HepG2 (cell line): ENCODE data around the gene CTF1. TPM values are rescaled to one million over a fixed set of nuclear protein-coding genes. Genes with fewer than 3 reads are reported as not detected.

Experiments
- FOXA1 ChIP-seq, 2 experiments: fragments of 450-650 bp in 1 of 2; sonication (generic) in 1 of 2; formaldehyde crosslinking in 1 of 2; IDR thresholded peaks; 2 replicates each; pipeline versions ENCODE4 v1.4.0 to v1.6.1; 2016 to 2020; ENCODE audit warnings: missing genetic modification reagents in 1 of 2
- IKZF1 ChIP-seq: fragments of 450-650 bp; IDR thresholded peaks from 2 replicates; pipeline ENCODE4 v1.7.1; 2016
- KLF6 ChIP-seq: IDR thresholded peaks from 2 replicates; pipeline ENCODE4 v1.8.0; 2016; ENCODE audit warnings: missing biosample characterization, missing genetic modification reagents
- PAWR ChIP-seq: sonication (generic); formaldehyde crosslinking; IDR thresholded peaks from 2 replicates; pipeline ENCODE4 v1.4.0; 2020; ENCODE audit warnings: missing genetic modification reagents, mild to moderate bottlenecking, borderline replicate concordance
- RBFOX2 ChIP-seq: fragments of 200-400 bp; formaldehyde crosslinking; IDR thresholded peaks from 2 replicates; pipeline ENCODE4 v1.6.1; 2017; ENCODE audit warnings: low read depth, mild to moderate bottlenecking, low read length
- WIZ ChIP-seq: sonication (generic); formaldehyde crosslinking; IDR thresholded peaks from 2 replicates; pipeline ENCODE4 v1.5.1; 2020; ENCODE audit warnings: mild to moderate bottlenecking, missing genetic modification reagents
- ZNF30 ChIP-seq: sonication (generic); formaldehyde crosslinking; IDR thresholded peaks from 2 replicates; pipeline ENCODE4 v1.5.0; 2020; ENCODE audit warnings: mild to moderate bottlenecking, missing genetic modification reagents
- ZNF703 ChIP-seq: sonication (generic); formaldehyde crosslinking; IDR thresholded peaks from 2 replicates; pipeline ENCODE4 v1.5.1; 2020; ENCODE audit warnings: missing genetic modification reagents, mild to moderate bottlenecking, moderate library complexity, borderline replicate concordance
- polyA plus RNA-seq, 8 experiments: library from polyadenylated mRNA; depleted of rRNA in 3 of 8; stranded (reverse) in 7 of 8; unstranded in 1 of 8; fragments of >200 nt; fragmentation: Illumina TruSeq in 4 of 8; extraction: Trizol in 4 of 8; gene quantifications; 2 replicates each; pipeline versions ENCODE4 v1.2.1 to v1.2.3, GENCODE V29; 2011 to 2016; ENCODE audit warnings: low read depth in 4 of 8, missing spikeins in 1 of 8, mixed read lengths in 1 of 8; ENCODE audit not compliant: insufficient read depth in 1 of 8
- total RNA-seq, 5 experiments: library from RNA; depleted of rRNA; stranded (reverse); fragments of >200 nt; fragmentation: Illumina TruSeq; extraction: Trizol; gene quantifications; 2 replicates each; pipeline ENCODE4 v1.2.3, GENCODE V29; 2016; ENCODE audit warnings: low read depth in 1 of 5
- TF ChIP-seq, protein P1 (sequence below): sonication (generic); formaldehyde crosslinking; IDR thresholded peaks from 2 replicates; pipeline ENCODE4 v1.4.0; 2020; ENCODE audit warnings: mild to moderate bottlenecking, missing genetic modification reagents
- TF ChIP-seq, protein P2 (sequence below): sonication (generic); formaldehyde crosslinking; IDR thresholded peaks from 2 replicates; pipeline ENCODE4 v1.5.0; 2020; ENCODE audit warnings: mild to moderate bottlenecking, missing genetic modification reagents
- TF ChIP-seq, protein P3 (sequence below): sonication (generic); formaldehyde crosslinking; IDR thresholded peaks from 2 replicates; pipeline ENCODE4 v1.4.0; 2020; ENCODE audit warnings: missing genetic modification reagents; ENCODE audit errors: not compliant biosample characterization

Gene CTF1
- total and polyA plus RNA-seq, 2 of the 13 experiments (the other 11 are each of a cell fraction or from before 2014, with no cell fraction given) = 0.13 to 1.8 TPM

DNA sequence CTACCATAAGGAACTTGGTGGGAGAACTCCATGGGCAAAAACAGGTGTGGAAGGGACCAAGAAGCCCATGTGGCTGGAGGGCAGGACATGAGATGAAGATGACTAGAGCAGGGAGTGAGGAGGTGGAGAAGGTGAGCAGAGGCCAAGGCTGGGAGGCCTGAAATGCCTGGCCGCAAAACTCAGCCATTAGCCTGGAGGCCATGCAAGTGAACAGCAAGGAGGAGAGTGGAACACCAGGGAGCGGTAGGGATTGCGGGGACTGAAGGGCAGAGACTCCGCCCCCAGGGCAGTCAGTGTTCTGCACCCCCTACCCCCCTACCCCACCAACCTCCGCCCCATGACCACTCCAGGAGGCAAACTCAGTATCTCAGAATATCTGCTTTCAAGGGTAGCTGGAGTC lies 19.5 kb upstream of the CTF1 start (continued):
- TF ChIP-seq, protein P1, sequence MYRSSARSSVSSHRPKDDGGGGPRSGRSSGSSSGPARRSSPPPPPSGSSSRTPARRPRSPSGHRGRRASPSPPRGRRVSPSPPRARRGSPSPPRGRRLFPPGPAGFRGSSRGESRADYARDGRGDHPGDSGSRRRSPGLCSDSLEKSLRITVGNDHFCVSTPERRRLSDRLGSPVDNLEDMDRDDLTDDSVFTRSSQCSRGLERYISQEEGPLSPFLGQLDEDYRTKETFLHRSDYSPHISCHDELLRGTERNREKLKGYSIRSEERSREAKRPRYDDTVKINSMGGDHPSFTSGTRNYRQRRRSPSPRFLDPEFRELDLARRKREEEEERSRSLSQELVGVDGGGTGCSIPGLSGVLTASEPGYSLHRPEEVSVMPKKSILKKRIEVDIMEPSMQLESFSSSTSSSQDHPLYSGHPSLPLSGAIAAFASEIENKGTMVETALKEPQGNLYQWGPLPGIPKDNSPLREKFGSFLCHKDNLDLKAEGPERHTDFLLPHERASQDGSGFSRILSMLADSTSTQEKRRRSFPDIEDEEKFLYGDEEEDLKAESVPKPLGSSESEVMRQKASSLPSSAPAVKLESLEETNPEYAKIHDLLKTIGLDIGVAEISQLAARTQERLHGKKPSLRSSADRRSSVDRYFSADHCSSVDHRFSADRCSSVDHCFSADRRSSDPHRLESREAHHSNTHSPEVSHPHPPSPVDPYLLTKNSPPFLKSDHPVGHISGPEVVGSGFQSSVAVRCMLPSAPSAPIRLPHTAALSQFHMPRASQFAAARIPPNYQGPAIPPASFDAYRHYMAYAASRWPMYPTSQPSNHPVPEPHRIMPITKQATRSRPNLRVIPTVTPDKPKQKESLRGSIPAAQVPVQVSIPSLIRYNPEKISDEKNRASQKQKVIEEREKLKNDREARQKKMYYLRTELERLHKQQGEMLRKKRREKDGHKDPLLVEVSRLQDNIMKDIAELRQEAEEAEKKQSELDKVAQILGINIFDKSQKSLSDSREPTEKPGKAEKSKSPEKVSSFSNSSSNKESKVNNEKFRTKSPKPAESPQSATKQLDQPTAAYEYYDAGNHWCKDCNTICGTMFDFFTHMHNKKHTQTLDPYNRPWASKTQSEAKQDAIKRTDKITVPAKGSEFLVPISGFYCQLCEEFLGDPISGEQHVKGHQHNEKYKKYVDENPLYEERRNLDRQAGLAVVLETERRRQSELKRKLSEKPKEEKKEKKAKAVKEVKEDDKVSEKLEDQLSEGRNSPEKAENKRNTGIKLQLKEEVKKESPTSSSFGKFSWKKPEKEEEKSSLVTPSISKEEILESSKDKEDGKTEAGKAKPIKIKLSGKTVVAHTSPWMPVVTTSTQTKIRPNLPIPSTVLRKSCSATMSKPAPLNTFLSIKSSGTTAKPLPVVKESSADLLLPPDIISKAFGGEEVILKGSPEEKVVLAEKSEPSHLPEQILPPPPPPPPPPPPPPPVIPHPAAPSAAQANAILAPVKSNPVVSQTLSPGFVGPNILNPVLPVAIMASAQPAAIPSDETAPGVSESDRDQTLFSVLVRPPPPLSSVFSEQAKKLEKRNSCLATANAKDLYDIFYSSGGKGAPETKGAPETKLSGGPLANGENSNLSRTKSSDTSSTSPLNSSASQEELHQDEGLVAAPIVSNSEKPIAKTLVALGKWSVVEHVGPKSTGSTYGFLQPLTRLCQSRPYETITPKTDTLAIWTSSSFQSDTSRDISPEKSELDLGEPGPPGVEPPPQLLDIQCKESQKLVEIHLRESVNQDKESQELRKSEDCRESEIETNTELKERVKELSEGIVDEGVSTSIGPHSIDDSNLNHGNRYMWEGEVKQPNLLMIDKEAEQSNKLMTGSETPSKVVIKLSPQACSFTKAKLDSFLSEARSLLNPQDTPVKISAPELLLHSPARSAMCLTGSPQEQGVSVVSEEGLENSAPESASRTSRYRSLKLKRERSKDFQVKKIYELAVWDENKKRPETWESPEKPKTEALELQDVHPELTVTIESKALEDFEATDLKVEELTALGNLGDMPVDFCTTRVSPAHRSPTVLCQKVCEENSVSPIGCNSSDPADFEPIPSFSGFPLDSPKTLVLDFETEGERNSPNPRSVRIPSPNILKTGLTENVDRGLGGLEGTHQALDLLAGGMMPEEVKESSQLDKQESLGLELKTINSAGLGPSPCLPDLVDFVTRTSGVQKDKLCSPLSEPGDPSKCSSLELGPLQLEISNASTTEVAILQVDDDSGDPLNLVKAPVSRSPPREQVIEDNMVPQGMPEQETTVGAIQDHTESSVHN (CRISPR knock-in tag) = no peak
- 0 out of 2 replicates have a peak, but pooled peaks have one; percentile 28 for TF ChIP-seq RBFOX2
- TF ChIP-seq KLF6 (CRISPR knock-in tag) = no peak
- no peak for TF ChIP-seq ZNF30 (CRISPR knock-in tag)
- TF ChIP-seq, protein P2, sequence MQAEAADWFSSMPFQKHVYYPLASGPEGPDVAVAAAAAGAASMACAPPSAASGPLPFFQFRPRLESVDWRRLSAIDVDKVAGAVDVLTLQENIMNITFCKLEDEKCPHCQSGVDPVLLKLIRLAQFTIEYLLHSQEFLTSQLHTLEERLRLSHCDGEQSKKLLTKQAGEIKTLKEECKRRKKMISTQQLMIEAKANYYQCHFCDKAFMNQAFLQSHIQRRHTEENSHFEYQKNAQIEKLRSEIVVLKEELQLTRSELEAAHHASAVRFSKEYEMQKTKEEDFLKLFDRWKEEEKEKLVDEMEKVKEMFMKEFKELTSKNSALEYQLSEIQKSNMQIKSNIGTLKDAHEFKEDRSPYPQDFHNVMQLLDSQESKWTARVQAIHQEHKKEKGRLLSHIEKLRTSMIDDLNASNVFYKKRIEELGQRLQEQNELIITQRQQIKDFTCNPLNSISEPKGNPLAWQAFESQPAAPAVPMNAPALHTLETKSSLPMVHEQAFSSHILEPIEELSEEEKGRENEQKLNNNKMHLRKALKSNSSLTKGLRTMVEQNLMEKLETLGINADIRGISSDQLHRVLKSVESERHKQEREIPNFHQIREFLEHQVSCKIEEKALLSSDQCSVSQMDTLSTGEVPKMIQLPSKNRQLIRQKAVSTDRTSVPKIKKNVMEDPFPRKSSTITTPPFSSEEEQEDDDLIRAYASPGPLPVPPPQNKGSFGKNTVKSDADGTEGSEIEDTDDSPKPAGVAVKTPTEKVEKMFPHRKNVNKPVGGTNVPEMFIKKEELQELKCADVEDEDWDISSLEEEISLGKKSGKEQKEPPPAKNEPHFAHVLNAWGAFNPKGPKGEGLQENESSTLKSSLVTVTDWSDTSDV (CRISPR knock-in tag) = no peak
- TF ChIP-seq WIZ (CRISPR knock-in tag) = no peak
- no peak for TF ChIP-seq IKZF1
- TF ChIP-seq FOXA1 (IDR thresholded peaks at IDR 0.05) = no peak
- TF ChIP-seq FOXA1 (CRISPR knock-in tag; IDR thresholded peaks at IDR 0.05) = no peak
- TF ChIP-seq PAWR = no peak
- TF ChIP-seq ZNF703 (CRISPR knock-in tag) = no peak
- TF ChIP-seq, protein P3, sequence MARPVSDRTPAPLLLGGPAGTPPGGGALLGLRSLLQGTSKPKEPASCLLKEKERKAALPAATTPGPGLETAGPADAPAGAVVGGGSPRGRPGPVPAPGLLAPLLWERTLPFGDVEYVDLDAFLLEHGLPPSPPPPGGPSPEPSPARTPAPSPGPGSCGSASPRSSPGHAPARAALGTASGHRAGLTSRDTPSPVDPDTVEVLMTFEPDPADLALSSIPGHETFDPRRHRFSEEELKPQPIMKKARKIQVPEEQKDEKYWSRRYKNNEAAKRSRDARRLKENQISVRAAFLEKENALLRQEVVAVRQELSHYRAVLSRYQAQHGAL (CRISPR knock-in tag) = no peak
